ENCODE measurements around the gene DOK3.

The DOK3 gene

GRCh38 chr5:177501874-177502678, 7.5 kb downstream of the DOK3 start:
- no peak overlapping the region for H3K27ac ChIP-seq
- TF ChIP-seq, protein P1, sequence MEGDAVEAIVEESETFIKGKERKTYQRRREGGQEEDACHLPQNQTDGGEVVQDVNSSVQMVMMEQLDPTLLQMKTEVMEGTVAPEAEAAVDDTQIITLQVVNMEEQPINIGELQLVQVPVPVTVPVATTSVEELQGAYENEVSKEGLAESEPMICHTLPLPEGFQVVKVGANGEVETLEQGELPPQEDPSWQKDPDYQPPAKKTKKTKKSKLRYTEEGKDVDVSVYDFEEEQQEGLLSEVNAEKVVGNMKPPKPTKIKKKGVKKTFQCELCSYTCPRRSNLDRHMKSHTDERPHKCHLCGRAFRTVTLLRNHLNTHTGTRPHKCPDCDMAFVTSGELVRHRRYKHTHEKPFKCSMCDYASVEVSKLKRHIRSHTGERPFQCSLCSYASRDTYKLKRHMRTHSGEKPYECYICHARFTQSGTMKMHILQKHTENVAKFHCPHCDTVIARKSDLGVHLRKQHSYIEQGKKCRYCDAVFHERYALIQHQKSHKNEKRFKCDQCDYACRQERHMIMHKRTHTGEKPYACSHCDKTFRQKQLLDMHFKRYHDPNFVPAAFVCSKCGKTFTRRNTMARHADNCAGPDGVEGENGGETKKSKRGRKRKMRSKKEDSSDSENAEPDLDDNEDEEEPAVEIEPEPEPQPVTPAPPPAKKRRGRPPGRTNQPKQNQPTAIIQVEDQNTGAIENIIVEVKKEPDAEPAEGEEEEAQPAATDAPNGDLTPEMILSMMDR (IDR thresholded peaks at IDR 0.05): no peak
- intact Hi-C loops (cut with DNase I; ENCODE audit: low total_unique reads): loop anchor here (5.0 kb wide), 1 partner anchor 110 kb away; no protein-coding TSS in a partner anchor

GRCh38 chr5:177500685-177501522, 8.7 kb downstream of the DOK3 start:
- intact Hi-C loops (cut with DNase I; ENCODE audit: low total_unique reads): loop anchor here (5.0 kb wide), 1 partner anchor 109 kb away; no protein-coding TSS in a partner anchor
- DNase-seq: peak; percentile 90 to 92
- H3K9me3 ChIP-seq: no peaks in the 10 kb centered on the region
- TF ChIP-seq, protein P1 (IDR thresholded peaks at IDR 0.05): peak; percentile 87 to 93
- peaks cover 0 to 5% (median 0%) of the 10 kb centered on the region in 3 donors for H3K36me3 ChIP-seq
- no peak overlapping the region for H3K4me3 ChIP-seq
- no peaks in the 10 kb centered on the region for H3K27me3 ChIP-seq
- H3K27ac ChIP-seq: peak overlapping the region in 1 of 2 donors; percentile 18
- peaks cover 0 to 24% (median 15%) of the 10 kb centered on the region in 4 donors for H3K4me1 ChIP-seq

More at GRCh38 chr5:177501874-177502678, 7.5 kb downstream of the DOK3 start:
- Histone ChIP-seq H3K4me3 (no peak overlapping the region), H3K9me3 (no peaks in the 10 kb centered on the region), H3K27me3 (no peaks in the 10 kb centered on the region), H3K36me3 (no peaks in the 10 kb centered on the region), H3K4me1 (peaks cover 0 to 17% (median 10%) of the 10 kb centered on the region in 4 donors)
- no peak for DNase-seq

DNA sequence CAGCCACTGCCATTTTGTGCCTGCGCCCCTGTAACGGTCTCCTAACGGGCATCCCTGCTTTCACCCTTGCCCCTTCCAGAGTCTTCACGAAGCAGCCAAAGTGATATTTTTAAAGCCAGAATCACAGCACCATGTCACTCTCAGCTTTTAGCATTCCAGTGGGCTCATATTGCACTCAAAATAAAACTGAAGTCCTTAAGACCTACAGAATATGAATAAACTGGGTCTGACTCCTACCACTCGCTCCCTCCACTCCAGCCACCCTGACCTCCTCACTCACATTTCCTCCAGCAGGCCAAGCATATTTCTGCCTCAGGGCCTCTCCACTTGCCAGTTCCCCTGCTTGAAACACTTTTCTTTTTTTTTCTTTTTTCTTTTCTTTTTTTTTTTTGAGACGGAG, 9.8 kb downstream of the DOK3 start:
- H3K4me3 ChIP-seq: no peak overlapping the region
- no peaks in the 10 kb centered on the region for H3K27me3 ChIP-seq
- peak overlapping the region in 1 of 2 donors; percentile 18 for H3K27ac ChIP-seq
- TF ChIP-seq, protein P1 (IDR thresholded peaks at IDR 0.05): no peak
- no peak for DNase-seq
- H3K4me1 ChIP-seq: peaks cover 0 to 35% (median 26%) of the 10 kb centered on the region in 4 donors
- peaks cover 0 to 5% (median 0%) of the 10 kb centered on the region in 3 donors for H3K36me3 ChIP-seq
- H3K9me3 ChIP-seq: no peaks in the 10 kb centered on the region
- intact Hi-C loops (cut with DNase I; ENCODE audit: low total_unique reads): loop anchor here (2.0 to 5.0 kb wide), 2 partner anchors 45 to 108 kb away; no protein-coding TSS in a partner anchor

- Histone ChIP-seq H3K4me1 (peaks cover 7 to 51% (median 42%) of the 10 kb centered on the region in 4 donors), H3K27me3 (no peaks in the 10 kb centered on the region), H3K27ac (peak overlapping the region; percentile 92 to 100), H3K4me3 (peak overlapping the region; percentile 83 to 100), H3K9me3 (no peaks in the 10 kb centered on the region), H3K36me3 (peaks cover 0 to 7% (median 5%) of the 10 kb centered on the region in 3 donors)
- TF ChIP-seq, protein P1 (IDR thresholded peaks at IDR 0.05): no peak
- intact Hi-C loops (cut with DNase I; ENCODE audit: low total_unique reads): loop anchor here (2.0 kb wide), 1 partner anchor 43 kb away; no protein-coding TSS in a partner anchor
- no peak for DNase-seq
Measured at GRCh38 chr5:177498013-177498787, 11.4 kb downstream of the DOK3 start.
